Activated CD4-positive, alpha-beta T cell treated with anti-CD3 and anti-CD28 coated beads, Interleukin-2, amount 50 U/mL, for 4 hours (primary cell): ENCODE results near the gene OPA1.
A peak's percentile ranks its signal among the peaks of the same experiment; 100 is the strongest.

ENCODE experiments used
- DNase-seq, 2 experiments: peaks; one replicate each; pipeline ENCODE4 v3.0.0-alpha.2; 2020

OPA1 gene

DNA sequence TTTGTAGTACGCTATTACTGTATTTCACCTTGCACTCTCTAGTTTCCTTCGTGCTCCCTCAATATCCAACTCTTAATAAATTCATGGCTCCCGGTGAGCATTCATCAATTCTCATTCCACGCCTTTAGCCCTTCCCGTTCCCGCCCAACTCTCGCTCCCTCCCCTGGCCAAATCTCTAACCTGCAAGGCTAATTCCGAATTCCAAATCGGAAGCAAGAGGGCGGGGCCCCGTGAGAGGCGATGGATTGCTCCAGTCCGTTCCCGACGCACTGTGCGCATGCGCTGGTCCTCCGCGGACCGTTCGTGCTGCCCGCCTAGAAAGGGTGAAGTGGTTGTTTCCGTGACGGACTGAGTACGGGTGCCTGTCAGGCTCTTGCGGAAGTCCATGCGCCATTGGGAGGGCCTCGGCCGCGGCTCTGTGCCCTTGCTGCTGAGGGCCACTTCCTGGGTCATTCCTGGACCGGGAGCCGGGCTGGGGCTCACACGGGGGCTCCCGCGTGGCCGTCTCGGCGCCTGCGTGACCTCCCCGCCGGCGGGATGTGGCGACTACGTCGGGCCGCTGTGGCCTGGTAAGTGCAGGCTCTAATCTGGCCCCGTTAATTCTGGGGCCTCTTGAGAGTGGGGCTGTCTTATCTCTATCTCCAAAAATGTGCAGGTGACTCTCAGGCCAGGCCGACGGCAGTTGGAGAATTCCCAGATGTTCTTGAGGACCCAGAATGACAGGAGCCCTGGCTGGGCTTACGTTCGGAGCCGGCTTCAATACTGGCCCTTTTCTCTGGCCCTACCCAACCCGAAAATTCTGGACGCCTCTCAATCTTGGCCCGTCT lies at the start of gene OPA1:
OPA1 (plus strand) TSS at position 368 of the 827 bp plus-strand sequence; CDS start at position 538, 170 bp downstream.
- peak; percentile 81 to 85 for DNase-seq

DNA sequence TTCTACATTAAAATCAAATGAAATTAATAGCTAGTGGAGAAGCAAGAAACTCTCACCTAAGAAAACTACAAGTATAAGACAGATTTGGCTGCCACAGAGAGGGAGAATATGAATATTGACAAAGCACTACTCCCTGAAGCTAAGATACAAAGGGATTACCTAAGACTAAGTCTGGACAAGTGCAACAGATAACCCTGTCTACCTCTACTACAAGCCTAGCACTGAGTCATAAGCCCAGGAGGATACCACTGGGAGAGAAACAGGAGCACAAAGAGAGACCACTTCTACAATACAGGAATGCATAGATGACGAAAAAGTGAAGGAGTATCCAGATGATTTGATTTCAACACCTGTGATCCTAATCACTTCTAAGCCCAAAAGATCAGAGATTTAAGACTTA lies 48.7 kb upstream of the OPA1 start:
- no peak for DNase-seq

GRCh38 chr3:193545304-193545703 lies 47.7 kb upstream of the OPA1 start:
- no peak for DNase-seq

DNA sequence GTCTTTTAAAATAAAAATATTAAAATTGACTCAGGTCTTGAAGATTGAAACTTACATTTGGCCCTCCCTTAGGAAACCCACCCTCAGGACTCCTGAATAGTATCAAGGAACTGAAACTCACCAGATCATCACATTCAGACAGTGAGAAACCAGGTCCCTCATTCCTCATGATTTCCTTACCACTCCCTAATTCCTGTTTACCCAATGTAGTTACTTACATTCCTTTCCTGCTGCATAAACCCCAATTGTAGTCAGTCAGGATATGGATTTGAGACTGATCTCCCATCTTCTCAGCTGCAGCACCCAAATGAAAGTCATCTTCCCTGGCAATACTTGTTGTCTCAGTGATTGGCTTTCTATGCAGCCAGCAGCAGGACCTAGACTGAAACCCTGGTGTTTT lies 46.9 kb upstream of the OPA1 start:
- DNase-seq, result no peak

DNA sequence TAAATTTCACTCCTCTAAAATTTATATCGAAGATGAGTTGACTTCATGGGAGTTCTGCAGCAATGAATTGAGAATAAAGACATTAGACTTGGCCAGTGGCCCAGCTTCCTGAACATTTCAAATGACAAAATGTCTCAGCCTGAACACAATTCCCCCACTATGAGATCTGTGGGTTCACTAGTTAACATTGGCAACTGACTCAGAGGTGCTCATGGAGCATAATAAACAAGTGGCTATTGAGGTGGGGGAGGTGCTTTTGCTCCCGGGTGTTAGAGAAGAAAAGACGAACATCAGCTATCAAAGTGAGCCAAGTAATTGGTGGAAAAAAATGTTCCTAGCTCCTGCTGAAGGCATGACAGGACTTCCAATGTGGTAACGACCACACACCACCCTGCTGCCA lies 44.6 kb upstream of the OPA1 start:
- no peak for DNase-seq

- no peak for DNase-seq
Observed at GRCh38 chr3:193552923-193553322, 40.1 kb upstream of the OPA1 start.

- no peak for DNase-seq
Observed at GRCh38 chr3:193553586-193553985, 39.4 kb upstream of the OPA1 start.

DNA sequence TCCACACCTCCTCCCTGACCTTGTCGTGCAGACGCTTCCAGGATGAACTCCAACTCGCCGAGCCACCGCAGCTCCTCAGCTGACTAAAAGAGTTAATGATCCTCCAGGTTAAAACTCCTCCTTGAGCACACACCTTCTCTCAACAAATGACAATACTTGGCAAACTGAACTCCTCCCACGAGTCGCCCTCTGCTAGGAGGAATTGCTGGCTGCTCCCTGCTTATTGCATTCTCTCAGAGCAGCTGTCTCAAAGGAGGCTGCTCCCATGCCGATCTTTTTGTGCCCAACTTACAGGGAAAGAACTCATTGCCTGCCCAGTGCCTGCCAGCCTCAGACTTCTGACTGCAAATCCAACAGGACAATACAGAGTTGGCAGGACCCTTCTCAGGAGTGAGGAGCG lies 38.2 kb upstream of the OPA1 start, which contains the start of gene ATP13A4:
ATP13A4 (minus strand) TSS at position 85 of the 400 bp plus-strand sequence. CDS start 96 bp downstream, outside the sequence.
- no peak for DNase-seq

- DNase-seq, result no peak
Observed at GRCh38 chr3:193556841-193557240, 36.2 kb upstream of the OPA1 start.

DNA sequence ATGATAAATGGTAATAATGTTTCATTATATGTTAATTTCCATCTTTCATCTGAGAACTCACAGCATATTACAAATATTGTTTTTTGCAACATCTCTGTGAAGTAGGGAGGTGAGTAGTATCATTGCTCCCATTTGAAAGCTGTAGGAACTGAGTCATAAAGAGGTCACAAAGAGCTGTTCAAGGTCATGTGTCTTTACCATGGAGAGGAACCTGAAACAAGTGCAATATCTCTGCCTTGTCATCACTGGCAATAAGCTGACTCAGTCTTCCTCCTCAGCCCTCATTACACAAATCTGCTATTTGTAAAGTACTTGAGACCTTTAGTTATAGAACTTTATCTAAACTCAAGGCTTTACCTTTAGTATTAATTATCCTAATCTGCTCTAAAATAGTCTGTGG lies 33.9 kb upstream of the OPA1 start:
- no peak for DNase-seq

GRCh38 chr3:193560091-193560490 lies 32.9 kb upstream of the OPA1 start:
- DNase-seq, result no peak

GRCh38 chr3:193560870-193561269 lies 32.1 kb upstream of the OPA1 start:
- DNase-seq, result no peak

DNA sequence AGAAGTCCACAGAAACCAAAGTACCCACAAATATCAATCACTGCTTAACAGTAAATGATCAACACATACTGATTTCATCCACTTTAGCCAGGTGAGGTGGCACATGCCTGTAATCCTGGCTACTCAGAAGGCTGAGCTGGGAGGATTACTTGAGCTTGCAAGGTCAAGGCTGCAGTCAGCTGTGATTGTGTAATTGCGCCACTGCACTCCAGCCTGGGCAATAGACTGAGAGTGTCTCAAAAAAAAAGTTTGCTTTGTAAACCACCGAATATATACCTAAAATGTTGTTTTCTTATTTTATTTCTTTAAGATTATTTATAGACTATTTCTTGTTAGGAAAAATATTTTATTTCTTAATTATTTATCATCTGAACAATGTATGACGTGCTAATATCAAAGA lies 29.6 kb upstream of the OPA1 start:
- DNase-seq, result no peak

- DNase-seq, result no peak
Observed at GRCh38 chr3:193564012-193564411, 29.0 kb upstream of the OPA1 start.

DNA sequence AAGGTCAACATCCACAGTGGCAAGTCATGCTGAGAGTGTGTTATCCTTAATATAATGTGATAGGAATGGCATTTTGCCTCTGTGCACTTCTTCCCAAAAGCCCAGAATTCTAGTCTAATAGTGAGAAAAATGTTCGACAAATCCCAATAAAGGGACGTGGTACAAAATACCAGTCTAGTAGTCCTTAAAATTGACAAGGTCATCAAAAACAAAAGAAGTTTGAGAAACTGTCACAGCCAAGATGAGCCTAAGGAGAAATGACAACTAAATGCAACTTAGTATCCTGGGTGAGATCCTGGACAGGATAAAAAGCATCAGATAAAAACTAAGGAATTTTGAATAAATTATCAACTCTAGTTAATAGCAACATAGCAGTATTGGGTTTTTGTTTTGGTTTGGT lies 23.9 kb upstream of the OPA1 start:
- DNase-seq, result no peak

DNA sequence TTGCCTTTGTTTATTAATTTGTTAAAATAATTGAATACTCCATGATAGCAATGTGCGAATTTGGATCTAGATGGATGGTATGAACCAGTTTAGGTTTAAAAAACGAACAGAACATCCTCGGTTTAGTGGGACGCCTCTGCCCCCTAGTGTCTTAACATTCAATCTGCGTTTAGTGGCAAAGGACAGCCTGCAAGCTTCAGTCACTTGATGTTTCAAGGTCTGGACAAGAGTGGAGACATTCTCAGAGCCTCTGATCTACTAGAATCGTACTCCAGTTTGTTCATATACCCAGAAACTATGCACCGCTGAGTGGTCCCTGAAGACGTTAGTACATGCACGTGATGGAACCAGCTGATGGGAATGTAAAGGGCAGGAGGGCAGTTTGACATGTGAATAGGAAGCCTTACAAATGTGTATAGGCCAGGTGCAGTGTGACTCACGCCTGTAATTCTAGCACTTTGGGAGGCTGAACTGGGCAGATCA lies 20.5 kb upstream of the OPA1 start:
- peak; percentile 20 to 33 for DNase-seq

DNA sequence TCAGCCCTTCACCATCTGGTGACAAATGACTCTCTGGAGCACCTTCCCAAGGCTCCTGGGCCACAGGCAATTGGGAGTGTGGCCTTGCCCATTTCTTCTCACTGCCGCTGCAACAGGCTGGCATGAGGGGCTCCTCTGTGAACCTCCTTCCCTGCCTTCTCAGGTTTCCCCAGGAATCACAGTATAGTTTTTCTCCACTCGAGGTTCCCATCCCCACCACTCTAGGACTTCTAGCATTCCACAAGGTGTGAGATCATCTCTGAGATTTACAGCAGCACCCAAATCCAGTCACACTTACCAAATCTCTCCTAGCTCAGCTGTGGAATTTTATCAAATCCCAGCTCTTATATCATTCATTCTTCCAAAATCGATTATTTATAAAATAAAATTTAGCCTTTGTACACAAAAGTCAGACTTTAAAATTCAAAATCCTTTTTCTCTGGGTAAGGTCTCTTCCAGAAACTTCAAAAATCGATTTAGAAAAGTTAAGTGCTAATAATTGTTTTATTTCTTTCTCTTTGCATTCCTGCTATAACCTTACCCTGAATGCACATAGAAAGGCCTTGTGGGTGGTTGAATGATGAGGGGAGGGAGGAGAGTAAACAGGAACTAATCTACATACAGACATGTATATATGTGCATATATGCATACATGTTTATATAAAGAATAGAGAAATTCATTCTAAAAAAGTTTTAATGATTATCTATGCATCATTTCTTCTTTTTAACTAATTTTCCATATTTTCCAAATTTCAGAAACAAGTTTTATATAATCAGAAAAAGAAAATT lies 19.4 kb upstream of the OPA1 start:
- DNase-seq, result no peak

DNA sequence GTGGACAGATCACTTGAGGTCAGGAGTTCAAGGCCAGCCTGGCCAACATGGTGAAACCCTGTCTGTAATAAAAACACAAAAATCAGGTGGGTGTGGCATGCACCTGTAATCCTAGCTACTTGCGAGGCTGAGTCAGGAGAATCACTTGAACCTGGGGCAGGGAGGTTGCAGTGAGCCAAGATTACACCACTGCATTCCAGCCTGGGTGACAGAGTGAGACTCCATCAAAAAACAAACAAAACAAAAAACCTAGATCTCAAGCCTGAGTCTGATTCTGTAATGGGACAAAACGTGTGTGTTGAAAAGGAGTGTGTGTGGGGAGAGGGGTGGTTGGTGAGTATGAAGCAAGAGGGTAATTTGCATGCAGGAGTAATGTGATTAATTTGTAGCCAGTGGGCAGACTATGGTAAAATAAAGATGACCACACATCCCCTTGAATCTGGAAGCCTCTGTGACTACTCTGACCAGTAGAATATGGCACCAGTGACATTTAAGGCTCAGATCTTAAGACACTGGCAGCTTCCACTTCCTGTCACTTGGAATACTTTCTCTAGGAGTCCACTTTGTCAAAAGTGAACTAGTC lies 18.4 kb upstream of the OPA1 start:
- DNase-seq, result no peak

GRCh38 chr3:193585530-193585929 lies 7.5 kb upstream of the OPA1 start:
- no peak for DNase-seq

DNA sequence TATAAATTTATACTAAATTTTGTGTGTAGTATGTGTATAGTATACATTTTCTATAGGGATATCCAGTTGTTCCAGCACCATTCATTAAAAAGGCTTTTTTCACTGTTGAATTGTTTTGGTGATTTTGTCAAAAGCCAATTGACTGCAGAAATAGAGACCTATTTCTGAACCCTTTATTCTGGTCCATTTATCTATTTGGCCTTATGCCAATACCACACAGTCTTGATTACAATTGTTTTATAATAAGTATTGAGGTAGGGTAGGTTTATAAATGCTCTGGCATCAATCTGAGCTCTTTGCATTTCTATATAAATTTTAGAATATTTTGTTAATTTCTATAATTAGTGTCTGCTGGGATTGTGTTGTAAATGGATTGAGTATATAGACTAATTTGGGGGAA lies 6.5 kb upstream of the OPA1 start:
- no peak for DNase-seq

GRCh38 chr3:193589129-193589528 lies 3.9 kb upstream of the OPA1 start:
- DNase-seq, result no peak

GRCh38 chr3:193589616-193590015 lies 3.4 kb upstream of the OPA1 start:
- DNase-seq, result no peak

- DNase-seq, result no peak
Observed at GRCh38 chr3:193590088-193590856, 2.7 kb upstream of the OPA1 start.
